C4-2B (cell line): ENCODE data around the gene OR10A6.

Experiments
- H3K27ac ChIP-seq: fragments of 450-650 bp; 2 replicates; pipeline ENCODE4 v1.5.1; 2017
- ZFX ChIP-seq: fragments of 450-650 bp; IDR thresholded peaks from 2 replicates; pipeline ENCODE4 v1.6.1; 2017
- TF ChIP-seq, protein P1 (sequence below): fragments of 450-650 bp; conservative IDR thresholded peaks from 2 replicates; pipeline ENCODE4 v1.5.1; 2017; ENCODE audit warnings: mild to moderate bottlenecking

Gene OR10A6

DNA sequence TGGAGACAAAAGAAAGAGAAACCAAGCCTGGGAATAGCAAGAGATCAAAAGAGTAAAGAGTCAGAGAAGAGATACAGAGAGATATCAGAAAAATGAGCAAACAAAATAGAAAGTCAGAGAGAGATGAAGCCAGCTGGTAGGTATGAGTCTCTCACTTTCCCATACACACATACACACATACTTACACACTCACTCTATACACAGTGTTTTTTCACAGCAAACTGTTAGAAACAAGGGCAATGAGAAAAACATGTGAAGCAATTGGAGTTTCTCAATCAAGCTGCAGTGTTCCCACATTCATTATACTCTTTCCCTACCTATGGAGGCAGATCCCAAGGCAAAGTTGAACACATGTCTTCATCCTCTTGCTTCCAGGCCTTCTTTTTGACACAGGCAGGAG is 36.8 kb upstream of the OR10A6 start:
- H3K27ac ChIP-seq, result no peak overlapping the region
- TF ChIP-seq, protein P1, sequence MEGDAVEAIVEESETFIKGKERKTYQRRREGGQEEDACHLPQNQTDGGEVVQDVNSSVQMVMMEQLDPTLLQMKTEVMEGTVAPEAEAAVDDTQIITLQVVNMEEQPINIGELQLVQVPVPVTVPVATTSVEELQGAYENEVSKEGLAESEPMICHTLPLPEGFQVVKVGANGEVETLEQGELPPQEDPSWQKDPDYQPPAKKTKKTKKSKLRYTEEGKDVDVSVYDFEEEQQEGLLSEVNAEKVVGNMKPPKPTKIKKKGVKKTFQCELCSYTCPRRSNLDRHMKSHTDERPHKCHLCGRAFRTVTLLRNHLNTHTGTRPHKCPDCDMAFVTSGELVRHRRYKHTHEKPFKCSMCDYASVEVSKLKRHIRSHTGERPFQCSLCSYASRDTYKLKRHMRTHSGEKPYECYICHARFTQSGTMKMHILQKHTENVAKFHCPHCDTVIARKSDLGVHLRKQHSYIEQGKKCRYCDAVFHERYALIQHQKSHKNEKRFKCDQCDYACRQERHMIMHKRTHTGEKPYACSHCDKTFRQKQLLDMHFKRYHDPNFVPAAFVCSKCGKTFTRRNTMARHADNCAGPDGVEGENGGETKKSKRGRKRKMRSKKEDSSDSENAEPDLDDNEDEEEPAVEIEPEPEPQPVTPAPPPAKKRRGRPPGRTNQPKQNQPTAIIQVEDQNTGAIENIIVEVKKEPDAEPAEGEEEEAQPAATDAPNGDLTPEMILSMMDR, result no peak
- no peak for TF ChIP-seq ZFX

DNA sequence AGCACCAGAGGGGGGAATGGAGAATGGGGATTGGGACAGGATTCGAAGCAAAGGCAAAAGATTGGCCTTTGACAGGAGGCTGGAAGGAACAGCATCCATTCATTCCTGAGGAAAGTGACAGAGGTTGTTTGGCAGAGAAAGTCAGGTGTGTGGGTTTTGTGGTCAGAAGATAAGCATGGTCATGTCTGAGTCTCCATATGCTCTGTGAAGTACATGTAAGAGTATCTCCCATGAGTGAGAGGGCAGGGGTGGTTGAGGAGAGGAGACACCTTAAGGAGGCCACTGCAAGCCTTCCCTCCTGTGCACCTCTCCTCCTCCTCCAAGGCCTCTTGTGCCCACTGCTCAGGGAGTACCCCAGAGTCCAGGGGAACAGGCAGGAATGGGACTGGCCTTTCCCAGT is 36.0 kb upstream of the OR10A6 start:
- TF ChIP-seq, protein P1, result no peak
- no peak for TF ChIP-seq ZFX
- H3K27ac ChIP-seq, result no peak overlapping the region

DNA sequence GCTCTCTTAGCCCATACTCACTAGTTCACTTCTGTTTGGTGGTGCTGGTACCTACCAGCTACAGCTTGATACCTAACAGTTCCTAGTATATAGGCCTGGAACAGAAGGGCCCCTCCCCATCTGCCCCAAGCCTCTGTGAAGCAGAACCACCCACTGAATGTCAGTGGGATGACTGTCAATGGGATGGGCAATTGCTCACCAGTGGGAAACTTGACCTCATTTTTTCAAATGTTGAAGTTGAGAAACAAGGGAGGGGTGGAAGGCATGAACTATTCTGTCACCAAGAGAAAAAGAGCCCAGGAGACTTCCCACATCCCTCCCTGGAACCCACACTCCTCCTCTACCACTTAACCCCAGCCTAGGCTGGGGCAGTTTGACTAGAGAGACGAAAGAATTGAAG is 34.3 kb upstream of the OR10A6 start, which contains the start of gene NLRP10:
Gene NLRP10, minus strand, starts transcription at position 62 of the 400 bp plus-strand sequence. CDS start 1,952 bp downstream, outside the sequence.
- H3K27ac ChIP-seq, result no peak within 1 kb of the TSS
- TF ChIP-seq, protein P1, result no peak
- no peak for TF ChIP-seq ZFX

DNA sequence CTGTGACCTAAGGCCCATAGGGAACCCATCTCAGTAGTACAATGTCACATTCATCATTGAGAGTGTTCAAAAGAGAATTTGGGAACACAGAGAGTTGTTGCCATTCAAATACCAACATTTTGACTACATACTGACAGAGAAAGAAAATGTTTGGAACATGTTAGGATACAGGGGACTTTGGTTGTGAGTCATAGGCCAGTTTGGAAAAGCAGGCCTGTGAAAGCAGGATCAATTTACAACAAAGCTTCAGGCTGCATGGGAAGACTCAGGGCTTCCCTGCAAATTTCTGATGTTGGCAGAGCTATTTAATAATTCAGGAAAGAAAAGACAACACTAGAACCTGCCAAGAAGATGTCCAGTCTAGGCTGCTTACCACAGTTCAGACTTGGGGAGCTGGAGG is 33.8 kb upstream of the OR10A6 start:
- no peak overlapping the region for H3K27ac ChIP-seq

DNA sequence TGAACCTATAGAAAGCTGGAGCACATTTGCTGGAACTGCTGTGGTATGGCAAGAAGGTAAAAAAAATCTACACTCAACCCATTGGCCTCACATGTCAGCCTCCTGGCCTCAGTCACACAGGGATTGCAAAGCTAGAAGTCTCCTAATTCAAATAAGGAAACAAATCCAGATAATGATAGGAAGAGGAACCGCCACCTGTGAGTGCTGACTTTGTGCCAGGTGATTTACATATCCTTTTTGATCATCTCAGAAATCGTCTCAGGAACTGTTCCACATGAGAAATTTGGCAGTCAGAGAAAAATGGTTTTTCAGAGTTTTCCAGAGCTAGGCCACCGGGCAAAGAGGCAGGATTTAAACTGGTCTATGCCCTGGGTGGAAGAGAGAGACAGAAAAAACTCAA is 33.2 kb upstream of the OR10A6 start:
- H3K27ac ChIP-seq, result no peak overlapping the region
- no peak for TF ChIP-seq ZFX
- TF ChIP-seq, protein P1, result no peak

More for the DNA sequence above, 33.8 kb upstream of the OR10A6 start:
- TF ChIP-seq, protein P1, result no peak
- TF ChIP-seq ZFX, result no peak

DNA sequence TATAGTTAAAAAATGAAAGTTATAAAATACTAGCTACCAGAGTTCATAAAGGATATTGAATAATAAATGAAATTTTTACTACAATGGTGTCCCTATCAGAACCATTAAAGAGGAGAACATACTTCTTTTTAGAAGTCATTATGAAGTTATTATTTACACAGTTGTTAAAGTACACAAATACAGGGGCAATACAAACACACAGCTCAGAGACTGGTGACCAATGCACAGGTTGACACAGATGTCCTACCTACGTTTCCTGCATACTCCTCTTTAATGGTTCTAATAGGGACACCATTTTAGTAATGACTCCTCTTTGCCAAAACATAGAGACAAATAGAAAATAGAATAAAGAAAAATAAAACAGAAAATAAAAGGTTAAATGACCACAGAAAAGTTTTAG is 24.1 kb upstream of the OR10A6 start:
- no peak overlapping the region for H3K27ac ChIP-seq
- TF ChIP-seq ZFX, result no peak
- TF ChIP-seq, protein P1, result no peak

DNA sequence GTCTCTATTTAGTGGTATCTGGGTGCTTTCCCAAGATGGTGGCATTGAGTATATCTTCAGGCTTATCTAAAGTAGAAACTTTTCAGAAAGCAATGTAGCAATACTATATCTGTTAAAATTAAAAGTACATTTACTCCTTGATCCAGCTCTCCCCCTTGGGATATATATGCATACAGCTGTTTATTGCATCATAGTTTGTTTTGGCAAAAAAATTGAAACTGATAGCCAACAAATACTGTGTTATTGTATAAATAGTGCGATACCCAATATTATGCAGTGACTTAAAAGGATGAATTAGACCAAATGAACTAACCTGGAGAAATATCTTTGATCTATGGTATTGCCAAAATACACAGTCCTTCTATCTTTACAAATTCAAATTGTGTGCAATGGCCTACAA is 18.9 kb upstream of the OR10A6 start:
- TF ChIP-seq, protein P1, result no peak
- TF ChIP-seq ZFX, result no peak
- H3K27ac ChIP-seq, result no peak overlapping the region
